K562 (cell line): Measurements from ENCODE around the gene LTBR. TPM values are rescaled to one million over a fixed set of nuclear protein-coding genes. Genes with fewer than 3 reads are reported as not detected.

Experiments
- ATAC-seq: fragments of 200-7000 bp; cut with Tn5 transposase; 3 replicates; pipeline ENCODE4 v1.9.1; 2020; ENCODE audit warnings: moderate library complexity
- BruUV-seq: library from RNA; stranded (reverse); fragments of 400-500 nt; replicated peaks from 2 replicates; lab custom pipeline; 2021; lab: Mats Ljungman, UMichigan
- CTCF ChIA-PET: fragments of 300-600 bp; formaldehyde crosslinking; extraction: SDS; loops from one replicate; lab custom pipeline; 2021; ENCODE audit warnings: low intra/inter-chr PET ratio; lab: Yijun Ruan, JAX
- POLR2A ChIA-PET: fragments of 300-600, 350-650 bp; sonication (Branson Sonifier 250); formaldehyde crosslinking; extraction: SDS; loops from one replicate; lab custom pipeline; 2021; ENCODE audit warnings: antibody characterized with exemption, inconsistent platforms; lab: Yijun Ruan, JAX
- DNase-seq, 4 experiments: peaks; one replicate each; pipeline versions ENCODE4 v3.0.0 to v3.0.0-alpha.2; 2011 to 2018; ENCODE audit warnings: low spot score in 3 of 4, mixed read lengths in 3 of 4; ENCODE audit errors: extremely low read depth in 1 of 4
- FAIRE-seq: peaks from 2 replicates; lab custom pipeline; 2011; peaks lifted over from hg19 to GRCh38; lab: Jason Lieb, UNC
- H2AFZ ChIP-seq: 2 replicates; pipeline ENCODE4 v1.6.0; 2011; ENCODE audit warnings: low read depth, low read length, control low read depth, inconsistent platforms
- H3K27ac ChIP-seq: fragments of 200-600 bp; 3 replicates; pipeline ENCODE4 v1.8.0; 2011; ENCODE audit warnings: low read depth, mild to moderate bottlenecking, control low read depth, inconsistent platforms, low read length, moderate library complexity, mixed read lengths; ENCODE audit errors: extremely low read depth
- H3K27me3 ChIP-seq, 2 experiments: fragments of 300-600 bp in 1 of 2; 2 replicates in 1 of 2; 3 replicates in 1 of 2; pipeline versions ENCODE4 v1.6.0 to v1.8.0; 2011; ENCODE audit warnings: inconsistent platforms in 2 of 2, low read length in 2 of 2, mild to moderate bottlenecking in 1 of 2, mixed read lengths in 1 of 2, moderate library complexity in 1 of 2; ENCODE audit not compliant: control insufficient read depth in 2 of 2, insufficient read depth in 2 of 2
- H3K36me3 ChIP-seq: fragments of 300-600 bp; 3 replicates; pipeline ENCODE4 v1.8.0; 2011; ENCODE audit warnings: mild to moderate bottlenecking, low read length, inconsistent platforms; ENCODE audit not compliant: control insufficient read depth, insufficient read depth
- H3K4me1 ChIP-seq, 2 experiments: fragments of 200-600 bp in 1 of 2; replicated peaks in 1 of 2; 2 replicates in 1 of 2; 3 replicates in 1 of 2; pipeline versions ENCODE4 v1.5.1 to v1.8.0; 2011; ENCODE audit warnings: inconsistent platforms in 2 of 2, low read length in 2 of 2, mild to moderate bottlenecking in 1 of 2, mixed read lengths in 1 of 2, moderate library complexity in 1 of 2; ENCODE audit not compliant: control insufficient read depth in 2 of 2, insufficient read depth in 2 of 2
- H3K4me2 ChIP-seq: 2 replicates; pipeline ENCODE4 v1.6.1; 2011; ENCODE audit warnings: low read length, control low read depth, inconsistent platforms, mixed read lengths; ENCODE audit not compliant: insufficient read depth
- H3K4me3 ChIP-seq: fragments of 200-600 bp; sonication (generic), shearing (Covaris generic); 2 replicates; pipeline ENCODE4 v1.5.1; 2016; ENCODE audit warnings: control low read depth, inconsistent platforms
- H3K79me2 ChIP-seq: fragments of 200-600 bp; 3 replicates; pipeline ENCODE4 v1.8.0; 2011; ENCODE audit warnings: low read length, inconsistent platforms; ENCODE audit not compliant: control insufficient read depth, insufficient read depth
- H3K9ac ChIP-seq, 2 experiments: 2 replicates each; pipeline versions ENCODE4 v1.6.0 to v1.6.1; 2011; ENCODE audit warnings: low read depth in 2 of 2, low read length in 2 of 2, control low read depth in 1 of 2, inconsistent platforms in 1 of 2, mild to moderate bottlenecking in 1 of 2, mixed read lengths in 1 of 2; ENCODE audit not compliant: insufficient read depth in 1 of 2
- H3K9me1 ChIP-seq: one replicate; pipeline ENCODE4 v1.6.0; 2011; ENCODE audit warnings: inconsistent platforms, mild to moderate bottlenecking, low read length, moderate library complexity; ENCODE audit not compliant: control insufficient read depth, insufficient read depth
- H3K9me3 ChIP-seq: replicated peaks from 2 replicates; pipeline ENCODE4 v1.5.1; 2011; ENCODE audit warnings: low read depth, low read length, inconsistent platforms; ENCODE audit not compliant: control insufficient read depth, insufficient read depth
- H4K20me1 ChIP-seq: replicated peaks from 2 replicates; pipeline ENCODE4 v1.6.1; 2011; ENCODE audit warnings: low read length, inconsistent platforms, mixed read lengths; ENCODE audit not compliant: control insufficient read depth, insufficient read depth
- ARNT ChIP-seq, 2 experiments: fragments of 450-650 bp; IDR thresholded peaks; 2 replicates each; pipeline ENCODE4 v1.6.1; 2016; ENCODE audit warnings: mild to moderate bottlenecking in 1 of 2
- FOXP1 ChIP-seq: sonication (generic); formaldehyde crosslinking; IDR thresholded peaks from 2 replicates; pipeline ENCODE4 v1.8.0; 2022; ENCODE audit warnings: mild to moderate bottlenecking, missing genetic modification reagents
- NUFIP1 ChIP-seq: fragments of 450-650 bp; IDR thresholded peaks from 2 replicates; pipeline ENCODE4 v1.6.1; 2018; ENCODE audit not compliant: partially characterized antibody
- SETDB1 ChIP-seq: IDR thresholded peaks from one replicate; pipeline ENCODE4 v1.6.1; 2012; ENCODE audit warnings: low read length, control low read depth, inconsistent platforms
- TGIF2 ChIP-seq: sonication (generic); formaldehyde crosslinking; IDR thresholded peaks from 2 replicates; pipeline ENCODE4 v1.8.1; 2022; ENCODE audit warnings: mild to moderate bottlenecking, missing genetic modification reagents, moderate library complexity
- ZNF12 ChIP-seq: sonication (generic); formaldehyde crosslinking; IDR thresholded peaks from 2 replicates; pipeline ENCODE4 v1.4.0; 2020; ENCODE audit warnings: mild to moderate bottlenecking, missing genetic modification reagents
- ZNF324 ChIP-seq: fragments of 250-450 bp; sonication (Bioruptor Pico); IDR thresholded peaks from 2 replicates; pipeline ENCODE4 v1.4.0; 2020; ENCODE audit warnings: mild to moderate bottlenecking
- ZNF444 ChIP-seq: fragments of 250-450 bp; sonication (Bioruptor Pico); IDR thresholded peaks from 2 replicates; pipeline ENCODE4 v1.4.0; 2020; ENCODE audit warnings: mild to moderate bottlenecking, moderate library complexity
- ZNF707 ChIP-seq: fragments of 250-450 bp; sonication (Bioruptor Pico); conservative IDR thresholded peaks from 2 replicates; pipeline ENCODE4 v1.8.0; 2022; ENCODE audit warnings: inconsistent platforms, mild to moderate bottlenecking, moderate library complexity
- ZSCAN29 ChIP-seq: fragments of 450-650 bp; IDR thresholded peaks from 2 replicates; pipeline ENCODE4 v1.6.1; 2017
- WGBS: fragments of 100-300 bp; shearing (Covaris generic); methylation state at CpG from one replicate; pipeline ENCODE4 v1.1.6; 2016; ENCODE audit warnings: low coverage, mixed read lengths; ENCODE audit not compliant: insufficient coverage; ENCODE audit errors: missing lambda C conversion rate; 5-methylcytosine and 5-hydroxymethylcytosine counted together
- in situ Hi-C: fragments of 300-500 bp; cut with MboI; formaldehyde crosslinking; loops from 4 replicates; pipeline ENCODE4 v1.15.0; 2018; ENCODE audit warnings: inconsistent platforms, mixed read lengths
- intact Hi-C: fragments of 100-400 bp; cut with micrococcal nuclease; formaldehyde crosslinking; loops from 2 replicates; pipeline ENCODE4 v1.14.2; 2022
- polyA plus RNA-seq, 8 experiments: library from polyadenylated mRNA; depleted of rRNA in 4 of 8; stranded (reverse) in 5 of 8; unstranded in 3 of 8; fragments of >200 nt; fragmentation: Nextera tagmentation in 2 of 8; fragmentation: Illumina TruSeq in 1 of 8; extraction: Ambion mirVana in 2 of 8; extraction: Trizol in 1 of 8; gene quantifications; 2 replicates each; pipeline versions ENCODE4 v1.2.1 to v1.2.3, GENCODE V29; 2011 to 2014; ENCODE audit warnings: inconsistent platforms in 1 of 8, missing spikeins in 1 of 8
- total RNA-seq, 7 experiments: library from RNA; depleted of rRNA in 6 of 7; stranded (reverse); fragments of >200 nt in 6 of 7; fragmentation: Illumina TruSeq in 2 of 7; extraction: Trizol in 2 of 7; gene quantifications; 2 replicates each; pipeline versions ENCODE4 v1.2.1 to v1.2.3, GENCODE V29; 2011 to 2021; ENCODE audit warnings: low replicate concordance in 1 of 7
- TF ChIP-seq, protein P1 (sequence below): IDR thresholded peaks from 2 replicates; pipeline ENCODE4 v1.6.1; 2012; ENCODE audit warnings: low read depth, low read length, improper control_type of control experiment, borderline replicate concordance
- TF ChIP-seq, protein P2 (sequence below), 2 experiments: fragments of 150-350 bp in 1 of 2; IDR thresholded peaks; 2 replicates each; pipeline ENCODE4 v1.6.1; 2012 to 2016; ENCODE audit warnings: low read depth in 2 of 2, low read length in 2 of 2, mild to moderate bottlenecking in 1 of 2, moderate library complexity in 1 of 2
- TF ChIP-seq, protein P3 (sequence below): fragments of 450-650 bp; conservative IDR thresholded peaks from 2 replicates; pipeline ENCODE4 v1.6.1; 2016; ENCODE audit warnings: missing genetic modification characterization, low read depth, mild to moderate bottlenecking, control low read depth, missing compliant biosample characterization

The LTBR gene
- total and polyA plus RNA-seq, 9 of the 15 experiments (the other 6 are each of a cell fraction or from before 2014, with no cell fraction given), result 0.96 to 69.0 (median 35.3) TPM

DNA sequence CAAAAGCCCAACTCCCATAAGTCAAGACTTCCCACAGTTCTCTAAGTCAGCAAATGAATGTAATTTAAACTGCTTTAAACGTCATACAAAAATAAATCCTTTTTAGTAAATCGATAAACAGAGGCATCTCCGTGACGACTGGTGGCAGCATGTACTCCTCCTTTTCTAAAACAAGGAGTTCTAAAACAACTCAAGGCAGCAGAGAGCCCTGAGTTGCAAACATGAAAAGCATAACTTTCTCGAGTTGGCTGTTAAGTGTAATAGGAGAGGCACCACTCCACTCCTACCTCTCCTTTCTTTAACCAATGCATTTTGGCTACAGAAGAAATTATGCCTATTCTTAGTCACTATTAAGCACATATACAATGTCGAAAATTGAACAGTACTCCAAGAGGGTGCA lies 22.0 kb downstream of the LTBR start (continued):
- TF ChIP-seq TGIF2 (CRISPR knock-in tag) (no peak), FOXP1 (CRISPR knock-in tag) (no peak)

DNA sequence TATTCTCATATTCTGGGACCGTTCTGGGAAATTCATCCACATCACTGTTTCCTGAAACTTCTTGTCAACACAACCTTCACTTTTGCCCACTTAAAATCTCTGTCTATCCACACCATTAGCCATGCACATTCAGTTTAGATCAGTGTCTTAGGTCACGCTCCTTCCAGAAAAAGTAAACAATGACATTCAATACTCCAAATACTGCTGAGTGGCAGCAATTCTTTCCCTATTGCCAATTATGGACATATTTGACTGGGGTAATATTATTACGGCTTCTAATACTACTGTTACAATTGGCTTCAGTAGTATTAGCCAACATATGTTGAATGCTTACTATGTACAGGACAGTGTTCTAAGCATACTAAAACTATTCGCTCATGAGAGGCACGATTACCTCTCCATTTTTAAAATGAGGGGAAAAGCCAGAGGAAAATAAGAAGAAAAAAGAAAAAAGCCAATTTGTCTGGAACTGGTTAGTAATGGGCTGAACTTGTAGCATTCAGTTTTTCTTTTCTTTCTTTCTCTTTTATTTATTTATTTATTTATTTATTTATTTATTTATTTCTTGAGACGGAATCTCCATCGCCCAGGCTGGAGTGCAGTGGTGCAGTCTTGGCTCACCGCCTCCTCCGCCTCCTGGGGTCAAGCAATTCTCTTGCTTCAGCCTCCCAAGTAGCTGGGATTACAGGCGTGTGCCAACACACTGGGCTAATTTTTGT lies 23.4 kb downstream of the LTBR start:
- intact Hi-C loops (no loop called here), in situ Hi-C loops (no loop called here)
- TF ChIP-seq ZNF707 (CRISPR knock-in tag) (no peak), ZSCAN29 (no peak), SETDB1 (no peak), ZNF324 (CRISPR knock-in tag) (no peak), ARNT (IDR thresholded peaks at IDR 0.05) (no peak), ZNF12 (no peak), NUFIP1 (no peak), ZNF444 (CRISPR knock-in tag) (no peak)
- TF ChIP-seq, protein P1, sequence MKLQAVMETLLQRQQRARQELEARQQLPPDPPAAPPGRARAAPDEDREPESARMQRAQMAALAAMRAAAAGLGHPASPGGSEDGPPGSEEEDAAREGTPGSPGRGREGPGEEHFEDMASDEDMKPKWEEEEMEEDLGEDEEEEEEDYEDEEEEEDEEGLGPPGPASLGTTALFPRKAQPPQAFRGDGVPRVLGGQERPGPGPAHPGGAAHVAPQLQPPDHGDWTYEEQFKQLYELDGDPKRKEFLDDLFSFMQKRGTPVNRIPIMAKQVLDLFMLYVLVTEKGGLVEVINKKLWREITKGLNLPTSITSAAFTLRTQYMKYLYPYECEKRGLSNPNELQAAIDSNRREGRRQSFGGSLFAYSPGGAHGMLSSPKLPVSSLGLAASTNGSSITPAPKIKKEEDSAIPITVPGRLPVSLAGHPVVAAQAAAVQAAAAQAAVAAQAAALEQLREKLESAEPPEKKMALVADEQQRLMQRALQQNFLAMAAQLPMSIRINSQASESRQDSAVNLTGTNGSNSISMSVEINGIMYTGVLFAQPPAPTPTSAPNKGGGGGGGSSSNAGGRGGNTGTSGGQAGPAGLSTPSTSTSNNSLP, result no peak
- TF ChIP-seq, protein P2, sequence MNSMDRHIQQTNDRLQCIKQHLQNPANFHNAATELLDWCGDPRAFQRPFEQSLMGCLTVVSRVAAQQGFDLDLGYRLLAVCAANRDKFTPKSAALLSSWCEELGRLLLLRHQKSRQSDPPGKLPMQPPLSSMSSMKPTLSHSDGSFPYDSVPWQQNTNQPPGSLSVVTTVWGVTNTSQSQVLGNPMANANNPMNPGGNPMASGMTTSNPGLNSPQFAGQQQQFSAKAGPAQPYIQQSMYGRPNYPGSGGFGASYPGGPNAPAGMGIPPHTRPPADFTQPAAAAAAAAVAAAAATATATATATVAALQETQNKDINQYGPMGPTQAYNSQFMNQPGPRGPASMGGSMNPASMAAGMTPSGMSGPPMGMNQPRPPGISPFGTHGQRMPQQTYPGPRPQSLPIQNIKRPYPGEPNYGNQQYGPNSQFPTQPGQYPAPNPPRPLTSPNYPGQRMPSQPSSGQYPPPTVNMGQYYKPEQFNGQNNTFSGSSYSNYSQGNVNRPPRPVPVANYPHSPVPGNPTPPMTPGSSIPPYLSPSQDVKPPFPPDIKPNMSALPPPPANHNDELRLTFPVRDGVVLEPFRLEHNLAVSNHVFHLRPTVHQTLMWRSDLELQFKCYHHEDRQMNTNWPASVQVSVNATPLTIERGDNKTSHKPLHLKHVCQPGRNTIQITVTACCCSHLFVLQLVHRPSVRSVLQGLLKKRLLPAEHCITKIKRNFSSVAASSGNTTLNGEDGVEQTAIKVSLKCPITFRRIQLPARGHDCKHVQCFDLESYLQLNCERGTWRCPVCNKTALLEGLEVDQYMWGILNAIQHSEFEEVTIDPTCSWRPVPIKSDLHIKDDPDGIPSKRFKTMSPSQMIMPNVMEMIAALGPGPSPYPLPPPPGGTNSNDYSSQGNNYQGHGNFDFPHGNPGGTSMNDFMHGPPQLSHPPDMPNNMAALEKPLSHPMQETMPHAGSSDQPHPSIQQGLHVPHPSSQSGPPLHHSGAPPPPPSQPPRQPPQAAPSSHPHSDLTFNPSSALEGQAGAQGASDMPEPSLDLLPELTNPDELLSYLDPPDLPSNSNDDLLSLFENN (IDR thresholded peaks at IDR 0.05; ENCODE audit: low read depth in 2 of 2, low read length in 2 of 2), result no peak
- TF ChIP-seq, protein P3, sequence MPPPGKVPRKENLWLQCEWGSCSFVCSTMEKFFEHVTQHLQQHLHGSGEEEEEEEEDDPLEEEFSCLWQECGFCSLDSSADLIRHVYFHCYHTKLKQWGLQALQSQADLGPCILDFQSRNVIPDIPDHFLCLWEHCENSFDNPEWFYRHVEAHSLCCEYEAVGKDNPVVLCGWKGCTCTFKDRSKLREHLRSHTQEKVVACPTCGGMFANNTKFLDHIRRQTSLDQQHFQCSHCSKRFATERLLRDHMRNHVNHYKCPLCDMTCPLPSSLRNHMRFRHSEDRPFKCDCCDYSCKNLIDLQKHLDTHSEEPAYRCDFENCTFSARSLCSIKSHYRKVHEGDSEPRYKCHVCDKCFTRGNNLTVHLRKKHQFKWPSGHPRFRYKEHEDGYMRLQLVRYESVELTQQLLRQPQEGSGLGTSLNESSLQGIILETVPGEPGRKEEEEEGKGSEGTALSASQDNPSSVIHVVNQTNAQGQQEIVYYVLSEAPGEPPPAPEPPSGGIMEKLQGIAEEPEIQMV (tag), result no peak
- H2AFZ ChIP-seq, result no peak overlapping the region
- H3K27me3 ChIP-seq, result no peaks in the 10 kb centered on the region
- H3K4me3 ChIP-seq, result no peak overlapping the region
- CTCF ChIA-PET, result interaction anchor here (0.6 to 0.8 kb wide), 2 partner anchors 16 to 100 kb away, joined by 3 read pairs; no protein-coding TSS in a partner anchor
- WGBS, result 84% methylated on average over 10 of the region's 10 CpGs
- H3K9me1 ChIP-seq, result no peaks in the 10 kb centered on the region
- BruUV-seq, result no TSS peak
- 0 out of 2 replicates have a peak, but pooled peaks cover 1% of the 10 kb centered on the region for H3K9me3 ChIP-seq
- ATAC-seq (no peak), FAIRE-seq (peak; percentile 32), DNase-seq (no peak)
- no peaks in the 10 kb centered on the region for H3K79me2 ChIP-seq
- no peak overlapping the region for H3K4me2 ChIP-seq
- POLR2A ChIA-PET, result no interaction called here
- no peak overlapping the region for H3K9ac ChIP-seq
- no peaks in the 10 kb centered on the region for H4K20me1 ChIP-seq
- H3K4me1 ChIP-seq, result no peaks in the 10 kb centered on the region
- H3K36me3 ChIP-seq, result no peaks in the 10 kb centered on the region
- no peak overlapping the region for H3K27ac ChIP-seq
